Measurements from ENCODE around the gene CCM2L. TPM values are rescaled to one million over a fixed set of nuclear protein-coding genes. Genes with fewer than 3 reads are reported as not detected.

Gene CCM2L
- total and polyA plus RNA-seq, 12 donors = 2.2 to 28.2 (median 6.2) TPM

GRCh38 chr20:32009564-32009963 is 674 bp upstream of the CCM2L start:
- no peaks in the 10 kb centered on the region for H3K27me3 ChIP-seq

GRCh38 chr20:32010666-32011065 is 428 bp downstream of the CCM2L start:
- Histone ChIP-seq H3K27ac (peak overlapping the region in 1 of 5 donors; percentile 80), H3K4me1 (replicated peaks in 1 of 2) (peaks cover 0 to 12% of the 10 kb centered on the region in 2 donors), H3K4me3 (peak overlapping the region in 1 of 4 donors; percentile 13), H3K27me3 (no peaks in the 10 kb centered on the region), H3K9me3 (replicated peaks in 1 of 3) (no peaks in the 10 kb centered on the region), H3K36me3 (replicated peaks in 1 of 2) (no peaks in the 10 kb centered on the region)
- TF ChIP-seq, protein P1, sequence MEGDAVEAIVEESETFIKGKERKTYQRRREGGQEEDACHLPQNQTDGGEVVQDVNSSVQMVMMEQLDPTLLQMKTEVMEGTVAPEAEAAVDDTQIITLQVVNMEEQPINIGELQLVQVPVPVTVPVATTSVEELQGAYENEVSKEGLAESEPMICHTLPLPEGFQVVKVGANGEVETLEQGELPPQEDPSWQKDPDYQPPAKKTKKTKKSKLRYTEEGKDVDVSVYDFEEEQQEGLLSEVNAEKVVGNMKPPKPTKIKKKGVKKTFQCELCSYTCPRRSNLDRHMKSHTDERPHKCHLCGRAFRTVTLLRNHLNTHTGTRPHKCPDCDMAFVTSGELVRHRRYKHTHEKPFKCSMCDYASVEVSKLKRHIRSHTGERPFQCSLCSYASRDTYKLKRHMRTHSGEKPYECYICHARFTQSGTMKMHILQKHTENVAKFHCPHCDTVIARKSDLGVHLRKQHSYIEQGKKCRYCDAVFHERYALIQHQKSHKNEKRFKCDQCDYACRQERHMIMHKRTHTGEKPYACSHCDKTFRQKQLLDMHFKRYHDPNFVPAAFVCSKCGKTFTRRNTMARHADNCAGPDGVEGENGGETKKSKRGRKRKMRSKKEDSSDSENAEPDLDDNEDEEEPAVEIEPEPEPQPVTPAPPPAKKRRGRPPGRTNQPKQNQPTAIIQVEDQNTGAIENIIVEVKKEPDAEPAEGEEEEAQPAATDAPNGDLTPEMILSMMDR (IDR thresholded peaks at IDR 0.05) = no peak
- no peak for TF ChIP-seq POLR2A (IDR thresholded peaks at IDR 0.05)
- DNase-seq = no peak
- WGBS, 4 donors = 45 to 61% (median 52%) methylated on average over 8 of the region's 8 CpGs
- intact Hi-C loops (cut with DNase I) = no loop called here

More at GRCh38 chr20:32009564-32009963, 674 bp upstream of the CCM2L start:
- 78 to 83% (median 81%) methylated on average over 7 of the region's 7 CpGs for WGBS, 4 donors
- Histone ChIP-seq H3K4me1 (replicated peaks in 1 of 2) (peaks cover 0 to 12% of the 10 kb centered on the region in 2 donors), H3K36me3 (replicated peaks in 1 of 2) (no peaks in the 10 kb centered on the region), H3K4me3 (no peak overlapping the region), H3K27ac (peak overlapping the region in 1 of 5 donors; percentile 80), H3K9me3 (replicated peaks in 1 of 3) (no peaks in the 10 kb centered on the region)
- TF ChIP-seq, protein P1 (IDR thresholded peaks at IDR 0.05) = no peak
- TF ChIP-seq POLR2A (IDR thresholded peaks at IDR 0.05) = no peak
- intact Hi-C loops (cut with DNase I) = no loop called here
- DNase-seq = no peak

DNA sequence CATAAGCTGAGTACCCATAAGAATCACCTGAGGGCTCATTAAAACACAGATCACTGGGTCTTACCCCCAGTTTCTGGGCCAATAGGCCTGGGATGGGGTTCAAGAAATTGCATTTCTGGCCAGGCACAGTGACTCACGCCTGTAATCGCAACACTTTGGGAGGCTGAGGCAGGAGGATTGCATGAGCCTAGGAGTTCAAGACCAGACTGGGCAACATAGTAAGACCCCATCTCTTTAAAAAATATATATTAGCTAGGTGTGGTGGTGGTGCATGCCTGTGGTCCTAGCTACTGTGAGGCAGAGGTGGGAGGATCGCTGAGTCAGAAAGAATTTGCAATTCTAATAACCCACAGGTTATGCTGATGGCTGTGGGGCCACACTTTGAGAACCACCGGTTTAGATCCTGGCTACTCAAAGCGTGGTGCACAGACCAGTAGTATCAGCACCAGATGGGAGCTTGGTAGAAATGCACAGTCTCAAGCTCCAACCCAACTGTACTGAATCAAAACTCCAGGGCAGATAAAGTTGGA is 2.0 kb downstream of the CCM2L start:
- TF ChIP-seq, protein P1 (IDR thresholded peaks at IDR 0.05) = no peak
- TF ChIP-seq POLR2A (IDR thresholded peaks at IDR 0.05) = no peak
- Histone ChIP-seq H3K9me3 (replicated peaks in 1 of 3) (no peaks in the 10 kb centered on the region), H3K4me3 (no peak overlapping the region), H3K27me3 (no peaks in the 10 kb centered on the region), H3K36me3 (replicated peaks in 1 of 2) (no peaks in the 10 kb centered on the region), H3K27ac (no peak overlapping the region), H3K4me1 (replicated peaks in 1 of 2) (peaks cover 0 to 12% of the 10 kb centered on the region in 2 donors)
- WGBS, 4 donors = 82 to 91% (median 83%) methylated on average over 2 to 5 of the region's 5 CpGs
- intact Hi-C loops (cut with DNase I) = no loop called here
- DNase-seq = no peak

DNA sequence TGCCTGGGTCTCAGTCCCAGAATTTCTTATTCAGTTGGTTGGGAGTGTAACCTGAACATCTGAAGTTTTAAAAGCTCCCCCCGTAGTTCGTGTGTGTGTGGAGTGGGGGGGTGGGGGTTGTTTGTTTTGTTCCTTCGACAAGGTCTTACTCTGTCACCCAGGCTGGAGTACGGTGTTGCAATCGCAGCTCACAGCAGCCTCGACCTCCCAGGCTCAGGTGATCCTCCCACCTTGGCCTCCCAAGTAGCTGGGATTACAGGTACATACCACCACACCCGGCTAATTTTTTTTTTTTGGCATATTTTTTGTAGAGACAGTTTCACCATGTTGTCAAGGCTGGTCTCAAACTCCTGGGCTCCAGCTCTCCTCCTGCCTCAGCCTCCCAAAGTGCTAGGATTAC is 3.1 kb downstream of the CCM2L start:
- TF ChIP-seq, protein P1 (IDR thresholded peaks at IDR 0.05) = no peak
- TF ChIP-seq POLR2A (IDR thresholded peaks at IDR 0.05) = no peak
- Histone ChIP-seq H3K4me3 (no peak overlapping the region), H3K27ac (no peak overlapping the region), H3K27me3 (no peaks in the 10 kb centered on the region), H3K9me3 (replicated peaks in 1 of 3) (no peaks in the 10 kb centered on the region), H3K4me1 (replicated peaks in 1 of 2) (peaks cover 1 to 8% of the 10 kb centered on the region in 2 donors), H3K36me3 (replicated peaks in 1 of 2) (no peaks in the 10 kb centered on the region)
- intact Hi-C loops (cut with DNase I) = no loop called here
- no peak for DNase-seq
- 68 to 78% (median 76%) methylated on average over 7 of the region's 7 CpGs for WGBS, 4 donors

All from adrenal gland (tissue), 12 donors.